Smooth muscle cell (in vitro differentiated cells): Measurements from ENCODE around the gene CTNNA3. TPM values are rescaled to one million over a fixed set of nuclear protein-coding genes. Genes with fewer than 3 reads are reported as not detected.

ENCODE experiments used
- DNase-seq: peaks from one replicate; lab custom pipeline; 2025; ENCODE audit not compliant: unreplicated experiment; lab: John Stamatoyannopoulos, UW
- H2AFZ ChIP-seq: fragments of 200-600 bp; sonication (generic); 2 replicates; pipeline ENCODE4 v1.6.0; 2016; ENCODE audit warnings: antibody characterized with exemption, low read depth, mild to moderate bottlenecking
- H3F3A ChIP-seq: fragments of 200-600 bp; sonication (generic); 2 replicates; pipeline ENCODE4 v1.6.0; 2017; ENCODE audit warnings: antibody characterized with exemption, low read depth
- H3K27ac ChIP-seq: fragments of 200-600 bp; sonication (generic); 2 replicates; pipeline ENCODE4 v1.5.1; 2016; ENCODE audit warnings: low read depth, mild to moderate bottlenecking
- H3K27me3 ChIP-seq: fragments of 200-600 bp; sonication (generic); 2 replicates; pipeline ENCODE4 v1.6.1; 2016; ENCODE audit warnings: low read depth, mild to moderate bottlenecking
- H3K36me3 ChIP-seq: fragments of 200-600 bp; sonication (generic); 2 replicates; pipeline ENCODE4 v1.5.1; 2016; ENCODE audit warnings: low read depth
- H3K4me1 ChIP-seq: fragments of 200-600 bp; sonication (generic); 2 replicates; pipeline ENCODE4 v1.5.1; 2016; ENCODE audit warnings: low read depth
- H3K4me2 ChIP-seq: fragments of 200-600 bp; sonication (generic); 2 replicates; pipeline ENCODE4 v1.6.0; 2016; ENCODE audit warnings: mild to moderate bottlenecking
- H3K4me3 ChIP-seq: fragments of 200-600 bp; sonication (generic); 2 replicates; pipeline ENCODE4 v1.5.1; 2016; ENCODE audit warnings: mild to moderate bottlenecking
- H3K79me2 ChIP-seq: fragments of 200-600 bp; sonication (generic); 2 replicates; pipeline ENCODE4 v1.6.0; 2016; ENCODE audit warnings: low read depth, mild to moderate bottlenecking
- H3K9ac ChIP-seq: fragments of 200-600 bp; sonication (generic); 2 replicates; pipeline ENCODE4 v1.6.0; 2016; ENCODE audit warnings: low read depth
- H3K9me3 ChIP-seq: fragments of 200-600 bp; sonication (generic); replicated peaks from 2 replicates; pipeline ENCODE4 v1.5.1; 2016; ENCODE audit warnings: low read depth
- H4K20me1 ChIP-seq: fragments of 200-600 bp; sonication (generic); 2 replicates; pipeline ENCODE4 v1.6.0; 2016; ENCODE audit warnings: low read depth
- WGBS: methylation state at CpG from one replicate; pipeline ENCODE4 v1.1.7; 2016; ENCODE audit warnings: low lambda C conversion rate; 5-methylcytosine and 5-hydroxymethylcytosine counted together
- polyA plus RNA-seq: library from polyadenylated mRNA; unstranded; fragments of >200 nt; fragmentation: Nextera tagmentation; extraction: Ambion mirVana; gene quantifications from 2 replicates; pipeline ENCODE4 v1.2.1, GENCODE V29; 2016
- total RNA-seq: library from RNA; depleted of rRNA; stranded (reverse); fragments of >200 nt; gene quantifications from 2 replicates; pipeline ENCODE4 v1.2.3, GENCODE V29; 2014
- TF ChIP-seq, protein P1 (sequence below): fragments of 200-600 bp; sonication (generic); IDR thresholded peaks from 2 replicates; pipeline ENCODE4 v1.5.1; 2017; ENCODE audit warnings: borderline replicate concordance, mild to moderate bottlenecking, antibody characterized with exemption; ENCODE audit not compliant: insufficient read depth, poor library complexity, severe bottlenecking

CTNNA3 gene
- total and polyA plus RNA-seq, 2 experiments from 2014 or later: 1.3 TPM; not detected in 1

- WGBS: 94% methylated on average over 3 of the region's 3 CpGs
- TF ChIP-seq, protein P1, sequence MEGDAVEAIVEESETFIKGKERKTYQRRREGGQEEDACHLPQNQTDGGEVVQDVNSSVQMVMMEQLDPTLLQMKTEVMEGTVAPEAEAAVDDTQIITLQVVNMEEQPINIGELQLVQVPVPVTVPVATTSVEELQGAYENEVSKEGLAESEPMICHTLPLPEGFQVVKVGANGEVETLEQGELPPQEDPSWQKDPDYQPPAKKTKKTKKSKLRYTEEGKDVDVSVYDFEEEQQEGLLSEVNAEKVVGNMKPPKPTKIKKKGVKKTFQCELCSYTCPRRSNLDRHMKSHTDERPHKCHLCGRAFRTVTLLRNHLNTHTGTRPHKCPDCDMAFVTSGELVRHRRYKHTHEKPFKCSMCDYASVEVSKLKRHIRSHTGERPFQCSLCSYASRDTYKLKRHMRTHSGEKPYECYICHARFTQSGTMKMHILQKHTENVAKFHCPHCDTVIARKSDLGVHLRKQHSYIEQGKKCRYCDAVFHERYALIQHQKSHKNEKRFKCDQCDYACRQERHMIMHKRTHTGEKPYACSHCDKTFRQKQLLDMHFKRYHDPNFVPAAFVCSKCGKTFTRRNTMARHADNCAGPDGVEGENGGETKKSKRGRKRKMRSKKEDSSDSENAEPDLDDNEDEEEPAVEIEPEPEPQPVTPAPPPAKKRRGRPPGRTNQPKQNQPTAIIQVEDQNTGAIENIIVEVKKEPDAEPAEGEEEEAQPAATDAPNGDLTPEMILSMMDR: no peak
- no peak overlapping the region for H3K4me3 ChIP-seq
- DNase-seq: no peak
- no peaks in the 10 kb centered on the region for H3K27me3 ChIP-seq
- H3K4me1 ChIP-seq: no peaks in the 10 kb centered on the region
- H3K27ac ChIP-seq: no peak overlapping the region
- no peak overlapping the region for H3K9ac ChIP-seq
- no peaks in the 10 kb centered on the region for H4K20me1 ChIP-seq
- H3K79me2 ChIP-seq: no peaks in the 10 kb centered on the region
- peak overlapping the region; percentile 36 for H3K4me2 ChIP-seq
- no peaks in the 10 kb centered on the region for H3K36me3 ChIP-seq
- no peak overlapping the region for H2AFZ ChIP-seq
- no peaks in the 10 kb centered on the region for H3F3A ChIP-seq
- H3K9me3 ChIP-seq: no peaks in the 10 kb centered on the region
Measured at GRCh38 chr10:66999762-67000545, 696.0 kb downstream of the CTNNA3 start.

DNA sequence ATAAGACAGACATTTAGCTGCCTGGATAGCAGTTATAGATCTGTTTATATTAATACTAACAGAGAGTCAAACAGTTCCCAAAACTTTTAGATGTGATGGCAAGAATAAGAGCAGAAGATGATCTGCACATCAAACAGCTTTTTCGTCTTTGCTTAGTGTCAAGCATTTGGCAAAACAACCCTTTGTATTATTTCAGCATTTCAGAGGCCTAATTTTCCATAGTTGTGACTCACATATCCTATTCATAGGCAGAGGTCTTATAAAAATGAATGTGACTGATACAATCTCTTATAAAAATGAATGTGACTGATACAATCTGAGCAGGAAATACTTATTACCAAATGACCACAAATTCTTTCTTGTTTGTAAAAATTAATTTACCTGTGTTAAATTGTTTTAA is 699.0 kb downstream of the CTNNA3 start:
- Histone ChIP-seq H3K4me1 (no peaks in the 10 kb centered on the region), H3K27me3 (no peaks in the 10 kb centered on the region), H3K4me2 (no peak overlapping the region), H3K4me3 (no peak overlapping the region), H3K79me2 (no peaks in the 10 kb centered on the region), H3K36me3 (no peaks in the 10 kb centered on the region), H3K9ac (no peak overlapping the region), H2AFZ (no peak overlapping the region), H3F3A (no peaks in the 10 kb centered on the region), H4K20me1 (no peaks in the 10 kb centered on the region), H3K9me3 (no peaks in the 10 kb centered on the region), H3K27ac (no peak overlapping the region)
- TF ChIP-seq, protein P1: no peak
- 74% methylated on average over 1 of the region's 1 CpG for WGBS
- no peak for DNase-seq

- no peak for DNase-seq
- TF ChIP-seq, protein P1: no peak
- Histone ChIP-seq H3K9me3 (no peaks in the 10 kb centered on the region), H3K27me3 (no peaks in the 10 kb centered on the region), H4K20me1 (no peaks in the 10 kb centered on the region), H3K79me2 (no peaks in the 10 kb centered on the region), H3K4me2 (no peak overlapping the region), H3K4me1 (no peaks in the 10 kb centered on the region), H3F3A (no peaks in the 10 kb centered on the region), H2AFZ (no peak overlapping the region), H3K9ac (no peak overlapping the region), H3K4me3 (no peak overlapping the region), H3K36me3 (no peaks in the 10 kb centered on the region), H3K27ac (no peak overlapping the region)
- WGBS: 79% methylated on average over 1 of the region's 1 CpG
Measured at GRCh38 chr10:66990143-66990830, 705.7 kb downstream of the CTNNA3 start.
